Measurements from ENCODE around the gene LRGUK. TPM values are rescaled to one million over a fixed set of nuclear protein-coding genes. Genes with fewer than 3 reads are reported as not detected.

LRGUK gene
- total and polyA plus RNA-seq, 2 of the 8 experiments (the other 6 are each of a cell fraction or from before 2014, with no cell fraction given) = 1.5 to 3.6 TPM

- Histone ChIP-seq H2AFZ (ENCODE audit: low read length) (no peak overlapping the region), H3K27ac (ENCODE audit: low read depth, low read length) (no peak overlapping the region), H2BK5ac (ENCODE audit: low read depth, low read length) (no peak overlapping the region), H2BK20ac (ENCODE audit: low read length) (no peak overlapping the region), H3K79me2 (ENCODE audit: control insufficient read depth in 1 of 2, insufficient read depth in 2 of 2, low read length in 2 of 2) (no peaks in the 10 kb centered on the region), H3K4me2 (ENCODE audit: insufficient read depth in 1 of 2, low read depth in 2 of 2, low read length in 2 of 2) (no peak overlapping the region), H3K36me3 (ENCODE audit: control insufficient read depth in 2 of 4, insufficient read depth in 4 of 4, low read length in 3 of 4) (peaks cover 3 to 45% (median 20%) of the 10 kb centered on the region in 4 experiments; a peak in 5 of 8 replicates), H3K27me3 (replicated peaks in 1 of 4; ENCODE audit: control insufficient read depth in 3 of 4, extremely low read depth in 1 of 4, insufficient read depth in 3 of 4, low read length in 3 of 4) (peaks cover 0 to 1% (median 0%) of the 10 kb centered on the region in 4 experiments; a peak in 1 of 7 replicates), H3K23ac (ENCODE audit: insufficient read length) (no peak overlapping the region), H3K14ac (ENCODE audit: insufficient read length) (no peak overlapping the region), H2BK15ac (ENCODE audit: low read length) (no peak overlapping the region), H3K56ac (replicated peaks; ENCODE audit: insufficient read length, low read depth, low read length) (no peak overlapping the region), H4K5ac (ENCODE audit: insufficient read length, low read depth, low read length) (no peak overlapping the region), H3K23me2 (ENCODE audit: low read depth, low read length) (no peaks in the 10 kb centered on the region), H4K20me1 (replicated peaks in 1 of 2; ENCODE audit: control insufficient read depth in 1 of 2, insufficient read depth in 2 of 2, low read length in 2 of 2) (peaks cover 0 to 2% of the 10 kb centered on the region in 2 experiments), H4K8ac (ENCODE audit: extremely low read depth, insufficient read depth, low read length) (no peak overlapping the region), H3K18ac (ENCODE audit: extremely low read depth, low read length) (no peak overlapping the region), H3K4ac (replicated peaks; ENCODE audit: insufficient read length, low read depth, low read length) (no peak overlapping the region), H2AK5ac (ENCODE audit: low read depth, low read length) (no peak overlapping the region), H2BK12ac (ENCODE audit: low read depth, low read length) (no peak overlapping the region), H3K9ac (replicated peaks in 1 of 4; ENCODE audit: extremely low read depth in 1 of 4, low read depth in 3 of 4, low read length in 3 of 4) (no peak overlapping the region), H4K91ac (replicated peaks; ENCODE audit: insufficient read length, low read length) (no peak overlapping the region), H3K79me1 (ENCODE audit: low read depth, low read length) (no peaks in the 10 kb centered on the region), H3K4me3 (ENCODE audit: extremely low read depth in 1 of 4, insufficient read depth in 2 of 4, low read depth in 3 of 4, low read length in 4 of 4) (no peak overlapping the region), H3K9me3 (ENCODE audit: insufficient read depth in 2 of 2, low read depth in 1 of 2, low read length in 1 of 2) (no peaks in the 10 kb centered on the region), H3K4me1 (replicated peaks in 1 of 4; ENCODE audit: control insufficient read depth in 3 of 4, insufficient read depth in 4 of 4, low read length in 3 of 4) (no peaks in the 10 kb centered on the region), H2BK120ac (replicated peaks; ENCODE audit: low read depth, low read length) (no peak overlapping the region)
- POLR2A ChIA-PET (ENCODE audit: partially characterized antibody) = interaction anchor here (1.2 kb wide), 1 partner anchor 8 kb away, joined by 5 read pairs; no protein-coding TSS in a partner anchor
- CTCF ChIA-PET (ENCODE audit: partially characterized antibody) = interaction anchor here (0.6 to 1.2 kb wide), 3 partner anchors 16 to 119 kb away, joined by 3 read pairs; no protein-coding TSS in a partner anchor
- TF ChIP-seq SRF (IDR thresholded peaks at IDR 0.05; ENCODE audit: low read depth, low read length) = no peak
- TF ChIP-seq TAF7 (optimal IDR thresholded peaks at IDR 0.05; ENCODE audit: borderline replicate concordance, low read depth, low read length) = no peak
- no peak for TF ChIP-seq TBP (IDR thresholded peaks at IDR 0.05; ENCODE audit: low read depth, low read length)
- no peak for TF ChIP-seq KDM1A (IDR thresholded peaks at IDR 0.05; ENCODE audit: borderline replicate concordance, low read length)
- no peak for TF ChIP-seq CREB1 (IDR thresholded peaks at IDR 0.05)
- TF ChIP-seq BCL11A (IDR thresholded peaks at IDR 0.05; ENCODE audit: low read depth in 2 of 2, low read length in 2 of 2) = no peak
- TF ChIP-seq SIRT6 (IDR thresholded peaks at IDR 0.05; ENCODE audit: low read length) = no peak
- no peak for TF ChIP-seq TAF1 (IDR thresholded peaks at IDR 0.05; ENCODE audit: low read depth, low read length)
- FAIRE-seq = no peak
- WGBS, 2 experiments (ENCODE audit: extremely low coverage in 1 of 2, insufficient coverage in 1 of 2, insufficient read length in 1 of 2, insufficient replicate concordance in 2 of 2, low coverage in 1 of 2, low lambda C conversion rate in 2 of 2, missing lambda C conversion rate in 1 of 2) = 75% methylated on average over 10 of the region's 10 CpGs; no CpG with 5 or more reads in 1 of the 2 experiments
- DNase-seq (ENCODE audit: low read depth in 1 of 2, low spot score in 2 of 2) = no peak
Measured at GRCh38 chr7:134298902-134299683, 172.0 kb downstream of the LRGUK start.
